NT2/D1 (cell line): Measurements from ENCODE around the gene WFDC5.

Experiments used
- DNase-seq: peaks from one replicate; pipeline ENCODE4 v3.0.0-alpha.2; 2011; ENCODE audit warnings: low read depth, low spot score
- H3K27me3 ChIP-seq: 2 replicates; pipeline ENCODE4 v1.6.0; 2011; ENCODE audit warnings: mild to moderate bottlenecking; ENCODE audit not compliant: insufficient read length, insufficient read depth
- H3K36me3 ChIP-seq: 2 replicates; pipeline ENCODE4 v1.6.1; 2011; ENCODE audit warnings: mild to moderate bottlenecking, low read length, mixed read lengths; ENCODE audit not compliant: insufficient read depth, insufficient read length
- H3K4me1 ChIP-seq: 2 replicates; pipeline ENCODE4 v1.5.1; 2011; ENCODE audit not compliant: insufficient read depth, insufficient read length
- H3K4me3 ChIP-seq: 2 replicates; pipeline ENCODE4 v1.5.1; 2011; ENCODE audit warnings: low read depth; ENCODE audit not compliant: insufficient read length
- H3K9ac ChIP-seq: 2 replicates; pipeline ENCODE4 v1.6.0; 2011; ENCODE audit warnings: low read depth; ENCODE audit not compliant: insufficient read length
- H3K9me3 ChIP-seq: 2 replicates; pipeline ENCODE4 v1.5.1; 2011; ENCODE audit warnings: mild to moderate bottlenecking, low read length; ENCODE audit not compliant: insufficient read depth
- SUZ12 ChIP-seq: IDR thresholded peaks from 2 replicates; pipeline ENCODE4 v1.6.1; 2011; ENCODE audit not compliant: insufficient read length, insufficient read depth; ENCODE audit errors: extremely low read depth
- YY1 ChIP-seq: IDR thresholded peaks from 2 replicates; pipeline ENCODE4 v1.6.1; 2011; ENCODE audit not compliant: insufficient read length, insufficient read depth
- ZNF274 ChIP-seq: IDR thresholded peaks from 2 replicates; pipeline ENCODE4 v1.6.1; 2011; ENCODE audit warnings: mild to moderate bottlenecking, low read depth, low read length

The WFDC5 gene

GRCh38 chr20:45087814-45088213 lies 27.2 kb downstream of the WFDC5 start:
- H3K36me3 ChIP-seq, result no peaks in the 10 kb centered on the region
- no peaks in the 10 kb centered on the region for H3K4me1 ChIP-seq
- no peak for DNase-seq
- H3K27me3 ChIP-seq, result no peaks in the 10 kb centered on the region
- H3K9me3 ChIP-seq, result no peaks in the 10 kb centered on the region
- TF ChIP-seq YY1, result no peak
- no peak for TF ChIP-seq SUZ12
- no peak for TF ChIP-seq ZNF274
- H3K4me3 ChIP-seq, result no peak overlapping the region
- no peak overlapping the region for H3K9ac ChIP-seq

GRCh38 chr20:45087097-45087790 lies 27.7 kb downstream of the WFDC5 start:
- Histone ChIP-seq H3K9me3 (peaks cover 4% of the 10 kb centered on the region; the same call in 1 of the 2 replicates), H3K36me3 (no peaks in the 10 kb centered on the region), H3K9ac (no peak overlapping the region), H3K4me1 (no peaks in the 10 kb centered on the region), H3K4me3 (no peak overlapping the region), H3K27me3 (no peaks in the 10 kb centered on the region)
- DNase-seq, result no peak
- no peak for TF ChIP-seq SUZ12
- no peak for TF ChIP-seq YY1
- no peak for TF ChIP-seq ZNF274

GRCh38 chr20:45085867-45086266 lies 29.1 kb downstream of the WFDC5 start:
- Histone ChIP-seq H3K4me1 (no peaks in the 10 kb centered on the region), H3K9ac (no peak overlapping the region), H3K27me3 (no peaks in the 10 kb centered on the region), H3K36me3 (peaks cover 4% of the 10 kb centered on the region), H3K4me3 (no peak overlapping the region), H3K9me3 (peaks cover 4% of the 10 kb centered on the region; the same call in 1 of the 2 replicates)
- DNase-seq, result no peak
- TF ChIP-seq SUZ12 (no peak), ZNF274 (no peak), YY1 (no peak)

- H3K4me3 ChIP-seq, result no peak overlapping the region
- H3K4me1 ChIP-seq, result no peaks in the 10 kb centered on the region
- no peak overlapping the region for H3K9ac ChIP-seq
- DNase-seq, result no peak
- H3K9me3 ChIP-seq, result peaks cover 4% of the 10 kb centered on the region; the same call in 1 of the 2 replicates
- H3K27me3 ChIP-seq, result no peaks in the 10 kb centered on the region
- peaks cover 8% of the 10 kb centered on the region for H3K36me3 ChIP-seq
- TF ChIP-seq YY1 (no peak), SUZ12 (no peak), ZNF274 (no peak)
Observed at GRCh38 chr20:45085289-45085688, 29.7 kb downstream of the WFDC5 start.

GRCh38 chr20:45083127-45083526 lies 31.8 kb downstream of the WFDC5 start:
- TF ChIP-seq ZNF274, result no peak
- no peak for TF ChIP-seq SUZ12
- TF ChIP-seq YY1, result no peak
- Histone ChIP-seq H3K36me3 (peaks cover 13% of the 10 kb centered on the region), H3K4me1 (no peaks in the 10 kb centered on the region), H3K9ac (no peak overlapping the region), H3K4me3 (no peak overlapping the region), H3K27me3 (no peaks in the 10 kb centered on the region), H3K9me3 (peaks cover 4% of the 10 kb centered on the region; the same call in 1 of the 2 replicates)
- no peak for DNase-seq

- Histone ChIP-seq H3K36me3 (peaks cover 18% of the 10 kb centered on the region), H3K9ac (no peak overlapping the region), H3K27me3 (no peaks in the 10 kb centered on the region), H3K4me1 (no peaks in the 10 kb centered on the region), H3K9me3 (peaks cover 4% of the 10 kb centered on the region; the same call in 1 of the 2 replicates), H3K4me3 (no peak overlapping the region)
- DNase-seq, result no peak
- TF ChIP-seq ZNF274, result no peak
Observed at GRCh38 chr20:45082468-45082867, 32.5 kb downstream of the WFDC5 start.

- peaks cover 4% of the 10 kb centered on the region; the same call in 1 of the 2 replicates for H3K9me3 ChIP-seq
- TF ChIP-seq YY1, result no peak
- TF ChIP-seq ZNF274, result no peak
- TF ChIP-seq SUZ12, result no peak
- no peak for DNase-seq
- no peak overlapping the region for H3K4me3 ChIP-seq
- H3K27me3 ChIP-seq, result no peaks in the 10 kb centered on the region
- H3K4me1 ChIP-seq, result peaks cover 3% of the 10 kb centered on the region
- H3K9ac ChIP-seq, result no peak overlapping the region
- peaks cover 24% of the 10 kb centered on the region for H3K36me3 ChIP-seq
Observed at GRCh38 chr20:45080867-45081624, 33.9 kb downstream of the WFDC5 start.
